ENCODE measurements around the gene OR1E2. TPM values are rescaled to one million over a fixed set of nuclear protein-coding genes. Genes with fewer than 3 reads are reported as not detected.
"Not testable (repeated sequence)": the region's sequence is repeated elsewhere in the genome, so short reads cannot be mapped to it uniquely, and the experiment has no call there.

Gene OR1E2
- not detected in 2 replicates for total RNA-seq (2014; rRNA removed; shearing (Covaris generic))
- polyA plus RNA-seq (2015; cell fraction: cytosol; rRNA removed) = not detected in 2 replicates
- polyA plus RNA-seq (2015; cell fraction: nucleus; rRNA removed) = not detected in 2 replicates

DNA sequence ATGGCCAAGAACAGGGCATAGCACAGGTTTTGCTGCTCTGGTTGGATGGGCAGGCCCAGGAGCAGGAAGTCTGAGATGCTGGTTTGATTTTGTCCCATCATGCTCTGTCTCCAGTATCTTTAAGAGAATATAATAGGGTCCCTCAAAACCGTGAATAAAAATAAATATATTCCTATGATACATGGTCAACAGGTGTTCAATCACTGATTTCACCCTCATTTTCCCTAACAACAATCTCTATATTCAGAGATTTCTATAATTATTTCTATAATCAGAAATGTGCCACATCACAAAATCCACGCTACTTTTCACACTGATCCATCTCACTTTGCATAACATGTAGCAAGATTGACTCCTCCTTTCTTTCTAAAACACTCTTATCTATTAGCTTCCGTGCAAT, at the start of gene OR1E2:
OR1E2 (minus strand) TSS at position 101 of the 400 bp plus-strand sequence; CDS start at position 101, 0 bp downstream.
- no peak for DNase-seq (ENCODE audit: low read depth)

DNA sequence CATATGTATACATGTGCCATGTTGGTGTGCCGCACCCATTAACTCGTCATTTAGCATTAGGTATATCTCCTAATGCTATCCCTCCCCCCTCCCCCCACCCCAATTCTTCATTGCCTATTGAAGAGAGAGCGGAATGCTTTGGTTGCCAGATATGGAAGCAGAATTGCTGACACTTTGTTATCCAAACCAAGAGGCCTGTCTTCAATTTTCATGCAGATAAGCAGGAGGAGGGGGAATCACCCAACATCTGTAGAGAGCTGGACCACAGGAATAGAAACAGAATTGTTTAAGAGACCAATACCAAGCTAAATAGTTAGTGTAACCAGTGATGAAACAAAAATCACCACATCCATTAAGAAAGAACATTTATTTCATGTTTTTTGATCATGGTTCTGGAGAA, 49.2 kb upstream of the OR1E2 start:
- DNase-seq (ENCODE audit: low read depth) = no peak

GRCh38 chr17:3479988-3480387, 46.3 kb upstream of the OR1E2 start:
- no peak for DNase-seq (ENCODE audit: low read depth)

GRCh38 chr17:3475812-3476610, 42.4 kb upstream of the OR1E2 start, which contains the start of gene ASPA:
TSS of gene ASPA (plus strand) at chr17:3475997. CDS start at chr17:3476160, 163 bp downstream.
- no peak for DNase-seq (ENCODE audit: low read depth)

DNA sequence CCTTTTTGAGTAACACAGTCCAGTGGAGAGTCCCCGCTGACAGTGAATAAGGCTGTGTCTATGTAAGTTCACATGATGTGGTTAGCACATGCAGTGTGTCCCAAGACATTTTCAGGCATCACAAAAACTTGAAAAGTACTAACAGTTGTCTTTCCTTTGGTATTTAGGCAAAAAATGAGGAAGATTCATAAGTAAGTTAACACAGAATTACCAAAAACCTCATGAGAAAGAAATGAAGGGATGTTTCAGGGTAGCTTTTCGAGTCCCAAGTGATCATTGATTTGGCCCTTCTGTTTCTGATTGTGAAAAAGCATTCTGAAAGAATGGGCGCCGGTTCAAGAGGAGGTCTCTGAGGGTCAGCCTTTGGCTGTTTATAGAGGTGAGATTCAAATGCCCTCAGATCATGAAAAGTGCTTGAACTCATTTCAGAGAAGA, 41.6 kb upstream of the OR1E2 start:
- DNase-seq (ENCODE audit: low read depth) = no peak

DNA sequence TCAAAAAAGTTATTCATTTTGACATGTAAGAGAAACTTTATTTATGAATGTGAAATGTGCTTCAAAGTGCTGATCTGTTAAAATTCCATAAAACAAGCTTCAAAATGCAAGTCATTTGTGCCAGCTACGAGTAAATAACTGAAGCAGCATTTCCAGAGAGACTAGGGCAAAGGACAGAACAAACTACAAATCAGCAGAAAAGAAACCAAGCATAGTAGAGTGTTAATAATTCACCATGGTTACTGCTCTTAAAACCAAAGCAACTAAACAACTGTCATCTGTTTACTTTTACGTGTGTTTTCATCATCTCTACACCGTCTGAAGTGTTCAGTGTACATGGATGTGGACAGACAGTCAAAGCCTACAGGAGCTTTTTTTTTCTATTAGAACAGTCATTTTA, 40.6 kb upstream of the OR1E2 start:
- DNase-seq (ENCODE audit: low read depth) = no peak

DNA sequence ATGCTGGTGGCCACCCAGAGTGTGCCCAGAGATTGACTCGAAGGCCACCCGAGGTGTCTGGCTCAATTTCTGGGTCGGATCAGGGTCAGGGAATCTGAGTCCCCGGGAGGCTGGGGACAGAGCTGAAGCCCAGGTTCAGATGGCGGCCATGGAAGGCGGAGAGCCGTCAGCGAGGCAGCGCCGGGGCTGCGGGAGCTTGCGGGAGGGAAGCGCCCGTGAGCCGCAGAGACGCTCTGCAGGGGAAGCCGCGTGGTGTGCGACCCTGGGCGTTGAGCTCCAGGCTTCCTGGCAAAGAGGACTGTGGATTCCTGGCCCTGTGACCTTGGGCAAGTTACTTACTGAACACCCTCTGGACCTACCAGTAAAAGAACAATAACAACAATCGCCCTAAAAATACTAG, 38.5 kb upstream of the OR1E2 start:
- DNase-seq (ENCODE audit: low read depth) = no peak

DNA sequence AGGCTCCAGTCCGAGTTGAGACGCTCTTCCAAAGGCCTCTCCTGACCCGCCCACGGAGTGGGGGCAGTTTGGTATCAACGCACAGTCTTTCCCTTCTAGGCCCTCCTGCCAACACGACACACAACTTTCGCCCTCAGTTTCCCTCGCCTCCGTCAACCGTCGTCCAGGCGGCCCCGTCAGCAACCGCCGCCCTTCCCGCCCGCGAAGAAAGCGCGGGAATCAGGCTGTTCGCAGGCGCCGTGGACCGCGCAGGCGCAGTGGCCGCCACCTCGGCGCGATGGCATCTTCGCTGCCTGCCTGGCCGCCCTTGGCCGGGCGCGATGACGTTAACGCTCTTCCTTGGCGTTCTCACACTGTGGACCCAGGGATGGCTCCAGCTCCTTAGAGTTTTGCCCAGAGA, 38.0 kb upstream of the OR1E2 start, which contains the start of gene SPATA22:
SPATA22 (minus strand) TSS at position 221 of the 400 bp plus-strand sequence. CDS start 2,494 bp downstream, outside the sequence.
- DNase-seq (ENCODE audit: low read depth) = no peak

DNA sequence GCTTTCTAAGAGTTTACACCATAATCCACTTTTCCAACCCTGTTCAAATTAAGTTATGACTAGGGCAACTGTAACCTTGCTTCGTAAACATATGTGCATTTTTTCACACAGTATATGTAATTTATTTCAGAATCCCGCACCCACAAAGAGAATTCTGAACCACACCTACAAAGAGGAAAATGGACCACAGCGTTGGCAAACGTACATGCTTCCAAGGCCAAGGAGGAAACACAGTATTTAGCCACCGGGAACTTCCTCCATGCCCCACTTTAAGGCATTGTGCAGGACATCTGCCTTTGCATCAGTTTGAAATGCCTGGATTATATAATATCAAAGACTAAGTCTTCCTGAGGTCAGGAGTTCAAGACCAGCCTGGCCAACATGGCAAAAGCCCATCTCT, 35.9 kb upstream of the OR1E2 start:
- no peak for DNase-seq (ENCODE audit: low read depth)

DNA sequence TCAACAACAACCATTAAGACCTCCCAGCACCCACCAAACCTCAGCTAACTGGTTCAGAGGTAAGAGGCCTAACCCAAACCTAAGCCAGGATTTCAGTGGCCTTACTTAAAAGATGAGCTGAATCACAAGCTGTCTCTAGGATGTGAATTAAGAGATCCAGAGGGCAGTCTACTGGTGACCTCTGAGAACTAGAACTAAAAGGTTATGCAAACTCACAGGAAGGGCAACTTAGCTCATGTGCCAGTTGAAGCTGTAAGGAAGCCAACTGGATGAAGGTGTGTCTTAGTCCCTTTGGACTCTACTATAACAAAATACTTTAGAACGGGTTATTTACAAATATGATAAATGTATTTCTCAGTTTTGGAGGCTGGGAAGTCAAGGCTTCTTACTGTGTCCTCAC, 32.7 kb upstream of the OR1E2 start:
- DNase-seq (ENCODE audit: low read depth) = not testable (repeated sequence)

GRCh38 chr17:3448059-3448665, 14.5 kb upstream of the OR1E2 start:
- DNase-seq (ENCODE audit: low read depth) = no peak

- DNase-seq (ENCODE audit: low read depth) = peak; percentile 35
Observed at GRCh38 chr17:3447625-3448024, 14.0 kb upstream of the OR1E2 start.

- no peak for DNase-seq (ENCODE audit: low read depth)
Observed at GRCh38 chr17:3440451-3440850, 6.8 kb upstream of the OR1E2 start.

- no peak for DNase-seq (ENCODE audit: low read depth)
Observed at GRCh38 chr17:3438368-3438767, 4.7 kb upstream of the OR1E2 start.

DNA sequence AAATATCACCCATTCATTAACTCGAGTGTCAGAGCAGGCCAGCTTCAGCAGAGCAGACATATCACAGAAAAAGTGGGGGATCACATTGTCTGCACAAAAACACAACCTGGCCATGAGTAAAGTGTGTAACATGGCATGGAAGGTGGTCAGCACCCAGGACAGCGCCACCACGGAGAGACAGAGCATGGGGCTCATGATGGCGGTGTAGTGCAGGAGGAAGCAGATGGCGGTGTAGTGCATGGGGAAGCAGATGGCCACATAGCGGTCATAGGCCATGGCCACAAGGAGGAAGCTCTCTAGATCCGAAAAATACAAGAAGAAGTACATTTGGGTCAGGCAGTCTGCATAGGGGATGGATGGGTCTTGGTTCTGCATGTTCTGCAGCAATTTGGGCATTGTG, 426 bp downstream of the OR1E2 start:
- DNase-seq (ENCODE audit: low read depth) = peak; percentile 5

GRCh38 chr17:3418222-3418621, 15.4 kb downstream of the OR1E2 start:
- DNase-seq (ENCODE audit: low read depth) = no peak

GRCh38 chr17:3415610-3416009, 18.0 kb downstream of the OR1E2 start:
- DNase-seq (ENCODE audit: low read depth) = no peak

DNA sequence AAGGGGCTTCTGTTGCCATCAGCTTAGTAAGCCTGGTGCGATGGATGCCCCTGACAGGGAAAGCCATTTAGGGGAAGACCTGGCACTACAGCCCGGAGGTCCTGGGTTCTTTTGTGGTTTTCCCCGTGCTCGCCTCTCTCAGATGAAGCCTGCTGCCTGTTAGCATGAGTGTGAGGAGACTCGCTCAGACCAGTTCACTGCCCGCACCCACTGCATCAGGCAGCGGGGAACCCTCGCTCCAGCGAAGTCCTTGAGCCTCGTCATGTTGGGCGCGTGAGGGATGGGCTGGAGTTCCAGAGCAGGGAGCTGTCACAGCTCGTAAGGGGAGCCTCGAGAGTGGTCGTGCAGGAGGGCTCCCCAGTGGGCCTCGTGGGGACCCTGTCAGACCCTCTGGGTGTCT, 21.4 kb downstream of the OR1E2 start:
- DNase-seq (ENCODE audit: low read depth) = not testable (repeated sequence)

- DNase-seq (ENCODE audit: low read depth) = no peak
Observed at GRCh38 chr17:3411070-3411469, 22.6 kb downstream of the OR1E2 start, which contains the start of gene OR3A3. TSS of gene OR3A3 (plus strand) at chr17:3411370.

- DNase-seq (ENCODE audit: low read depth) = not testable (repeated sequence)
Observed at GRCh38 chr17:3403856-3404255, 29.8 kb downstream of the OR1E2 start.

DNA sequence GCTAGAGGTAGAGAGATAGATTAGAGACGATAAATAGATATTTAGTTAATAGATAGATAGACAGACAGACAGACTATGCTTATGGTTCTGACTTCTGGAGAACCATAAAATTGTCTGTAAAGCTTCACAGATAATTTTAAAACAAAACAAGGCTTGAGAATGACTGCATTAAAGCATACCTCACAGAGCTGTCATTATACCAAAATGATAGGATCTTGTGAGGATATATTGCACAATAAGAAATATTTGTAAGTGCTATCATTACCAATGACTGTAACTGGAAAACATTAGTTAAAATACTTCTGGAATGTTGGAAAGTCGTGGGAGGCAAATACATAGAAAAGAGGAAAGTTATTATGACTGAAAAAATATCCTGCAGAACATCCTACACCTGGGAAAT, 31.9 kb downstream of the OR1E2 start:
- DNase-seq (ENCODE audit: low read depth) = no peak

- DNase-seq (ENCODE audit: low read depth) = no peak
Observed at GRCh38 chr17:3400055-3400454, 33.6 kb downstream of the OR1E2 start.
